Endothelial cell of umbilical vein (primary cell): ENCODE data around the gene CHD9. TPM values are rescaled to one million over a fixed set of nuclear protein-coding genes. Genes with fewer than 3 reads are reported as not detected.
A peak's percentile ranks its signal among the peaks of the same experiment; 100 is the strongest.

ENCODE experiments used
- BruUV-seq: library from RNA; stranded (reverse); fragments of 400-500 nt; replicated peaks from 2 replicates; lab custom pipeline; 2021; lab: Mats Ljungman, UMichigan
- CTCF ChIA-PET: fragments of 300-600, 350-600 bp; sonication (Branson Sonifier 250); formaldehyde crosslinking; loops from one replicate; lab custom pipeline; 2021; ENCODE audit warnings: antibody characterized with exemption, inconsistent platforms; lab: Charles Lee
- POLR2A ChIA-PET: fragments of 300-600, 350-600 bp; sonication (Branson Sonifier 250); formaldehyde crosslinking; loops from one replicate; lab custom pipeline; 2021; ENCODE audit warnings: antibody characterized with exemption, inconsistent platforms; lab: Charles Lee
- DNase-seq: peaks from one replicate; pipeline ENCODE4 v3.0.0-alpha.2; 2011; ENCODE audit warnings: low read depth, low spot score
- FAIRE-seq: peaks from 2 replicates; lab custom pipeline; 2011; peaks lifted over from hg19 to GRCh38; lab: Jason Lieb, UNC
- H2AFZ ChIP-seq: 2 replicates; pipeline ENCODE4 v1.6.0; 2012; ENCODE audit warnings: low read depth, low read length, control low read depth, inconsistent platforms
- H3K27ac ChIP-seq: 2 replicates; pipeline ENCODE4 v1.5.1; 2011; ENCODE audit warnings: low read depth, mild to moderate bottlenecking, control low read depth, low read length, moderate library complexity; ENCODE audit not compliant: insufficient read depth
- H3K27me3 ChIP-seq, 2 experiments: 2 replicates each; pipeline versions ENCODE4 v1.6.0 to v1.6.1; 2011; ENCODE audit warnings: low read length in 2 of 2, mixed read lengths in 1 of 2; ENCODE audit not compliant: control insufficient read depth in 2 of 2, insufficient read depth in 2 of 2
- H3K36me3 ChIP-seq, 2 experiments: 2 replicates in 1 of 2; 3 replicates in 1 of 2; pipeline ENCODE4 v1.5.1; 2011; ENCODE audit warnings: low read length in 2 of 2, mild to moderate bottlenecking in 1 of 2, moderate library complexity in 1 of 2; ENCODE audit not compliant: control insufficient read depth in 2 of 2, insufficient read depth in 2 of 2; ENCODE audit errors: extremely low read depth in 1 of 2
- H3K4me1 ChIP-seq: 3 replicates; pipeline ENCODE4 v1.5.1; 2011; ENCODE audit warnings: mild to moderate bottlenecking, low read length; ENCODE audit not compliant: control insufficient read depth, insufficient read depth; ENCODE audit errors: extremely low read depth
- H3K4me2 ChIP-seq: 2 replicates; pipeline ENCODE4 v1.6.1; 2011; ENCODE audit warnings: low read length, control low read depth, mixed read lengths; ENCODE audit not compliant: insufficient read depth
- H3K4me3 ChIP-seq, 3 experiments: fragments of 200-600 bp in 1 of 3; sonication (generic), shearing (Covaris generic) in 1 of 3; replicated peaks in 1 of 3; 2 replicates each; pipeline ENCODE4 v1.5.1; 2011 to 2016; ENCODE audit warnings: control low read depth in 3 of 3, low read length in 3 of 3, mild to moderate bottlenecking in 2 of 3, inconsistent platforms in 1 of 3, low read depth in 1 of 3, moderate library complexity in 1 of 3; ENCODE audit not compliant: insufficient read depth in 1 of 3
- H3K79me2 ChIP-seq: 2 replicates; pipeline ENCODE4 v1.6.0; 2012; ENCODE audit warnings: low read length, inconsistent platforms; ENCODE audit not compliant: control insufficient read depth, insufficient read depth
- H3K9ac ChIP-seq: replicated peaks from 2 replicates; pipeline ENCODE3; 2011; ENCODE audit warnings: low read length, control low read depth; ENCODE audit not compliant: insufficient read depth; ENCODE audit errors: extremely low read depth
- H3K9me1 ChIP-seq: replicated peaks from 3 replicates; pipeline ENCODE4 v1.6.0; 2011; ENCODE audit warnings: mild to moderate bottlenecking, low read length; ENCODE audit not compliant: control insufficient read depth, insufficient read depth; ENCODE audit errors: extremely low read depth
- H3K9me3 ChIP-seq: replicated peaks from 2 replicates; pipeline ENCODE4 v1.5.1; 2012; ENCODE audit warnings: low read length, inconsistent platforms; ENCODE audit not compliant: control insufficient read depth, insufficient read depth
- H4K20me1 ChIP-seq: replicated peaks from 2 replicates; pipeline ENCODE3; 2011; ENCODE audit warnings: mild to moderate bottlenecking, low read length; ENCODE audit not compliant: control insufficient read depth, insufficient read depth; ENCODE audit errors: extremely low read depth
- CTCF ChIP-seq, 2 donors: IDR thresholded peaks; 1 replicate in 1 of 2; 2 replicates in 1 of 2; pipeline ENCODE4 v1.5.1; 2011; ENCODE audit warnings: low read length in 2 of 2, mild to moderate bottlenecking in 2 of 2, moderate library complexity in 2 of 2, control low read depth in 1 of 2, inconsistent platforms in 1 of 2, low read depth in 1 of 2; ENCODE audit not compliant: insufficient read depth in 1 of 2; ENCODE audit errors: extremely low read depth in 1 of 2
- EZH2 ChIP-seq: IDR thresholded peaks from 2 replicates; pipeline ENCODE4 v1.6.1; 2012; ENCODE audit warnings: borderline replicate concordance, low read depth, mild to moderate bottlenecking, moderate library complexity, low read length, inconsistent platforms; ENCODE audit not compliant: severe bottlenecking
- FOS ChIP-seq: IDR thresholded peaks from 2 replicates; pipeline ENCODE4 v1.6.1; 2011; ENCODE audit warnings: mild to moderate bottlenecking, low read length, moderate library complexity, borderline replicate concordance; ENCODE audit not compliant: insufficient read depth
- GATA2 ChIP-seq: IDR thresholded peaks from 2 replicates; pipeline ENCODE4 v1.7.0; 2011; ENCODE audit warnings: low read depth, mild to moderate bottlenecking, moderate library complexity, mixed read lengths, low read length; ENCODE audit not compliant: insufficient read length, insufficient read depth
- JUN ChIP-seq: IDR thresholded peaks from 2 replicates; pipeline ENCODE4 v1.6.1; 2011; ENCODE audit warnings: borderline replicate concordance, low read depth; ENCODE audit not compliant: insufficient read length, insufficient read depth
- MAX ChIP-seq: IDR thresholded peaks from 2 replicates; pipeline ENCODE4 v1.6.1; 2011; ENCODE audit not compliant: insufficient read depth, insufficient read length
- MYC ChIP-seq: IDR thresholded peaks from one replicate; pipeline ENCODE4 v1.6.1; 2011; ENCODE audit warnings: mild to moderate bottlenecking, low read depth, low read length
- POLR2A ChIP-seq: IDR thresholded peaks from 2 replicates; pipeline ENCODE4 v1.6.1; 2012; ENCODE audit warnings: low read depth, mild to moderate bottlenecking, control low read depth, low read length
- POLR2AphosphoS5 ChIP-seq: IDR thresholded peaks from 2 replicates; pipeline ENCODE4 v1.6.1; 2012; ENCODE audit warnings: low read depth, mild to moderate bottlenecking, control low read depth, low read length, moderate library complexity; ENCODE audit not compliant: insufficient read depth
- dilution Hi-C: fragments of 300-500 bp; cut with MboI; formaldehyde crosslinking; loops from one replicate; pipeline ENCODE4 v1.15.0; 2019; ENCODE audit warnings: low sequenced_read_pairs; ENCODE audit not compliant: extremely low pct_ligation_motif_present
- intact Hi-C: fragments of 100-400 bp; cut with micrococcal nuclease; formaldehyde crosslinking; loops from one replicate; pipeline ENCODE4 v1.10.0; 2022
- polyA plus RNA-seq, 4 experiments: library from polyadenylated mRNA; depleted of rRNA in 3 of 4; stranded (reverse) in 3 of 4; unstranded in 1 of 4; fragments of >200 nt; gene quantifications; 2 replicates each; pipeline versions ENCODE4 v1.2.1 to v1.2.3, GENCODE V29; 2011 to 2012; ENCODE audit warnings: missing spikeins in 1 of 4
- total RNA-seq: library from RNA; stranded (reverse); gene quantifications from 2 replicates; pipeline ENCODE4 v1.2.3, GENCODE V29; 2021

The CHD9 gene
- total and polyA plus RNA-seq, 2 donors (not counting 3 experiments of a cell fraction or from before 2014, with no cell fraction given), result 9.9 to 59.2 TPM

GRCh38 chr16:53219795-53220454 lies 165.1 kb downstream of the CHD9 start:
- BruUV-seq, result TSS peak; percentile 68
- Histone ChIP-seq H3K9me1 (peaks cover 2% of the 10 kb centered on the region), H3K9ac (peak overlapping the region; percentile 69), H3K4me2 (peak overlapping the region; percentile 98), H3K4me1 (peaks cover 37% of the 10 kb centered on the region), H3K9me3 (no peaks in the 10 kb centered on the region), H3K27me3 (no peaks in the 10 kb centered on the region), H3K36me3 (peaks cover 2 to 4% of the 10 kb centered on the region in 2 experiments), H3K4me3 (peak overlapping the region in 1 of 3 experiments; percentile 49), H3K79me2 (peaks cover 67% of the 10 kb centered on the region), H4K20me1 (peaks cover 2% of the 10 kb centered on the region), H3K27ac (peak overlapping the region; percentile 91), H2AFZ (no peak overlapping the region)
- FAIRE-seq, result peak; percentile 26
- dilution Hi-C loops, result no loop called here
- DNase-seq, result peak; percentile 91
- TF ChIP-seq JUN, result peak; percentile 69
- TF ChIP-seq FOS, result peak; percentile 83
- TF ChIP-seq POLR2AphosphoS5, result peak; percentile 39
- TF ChIP-seq MYC, result no peak
- TF ChIP-seq EZH2, result no peak
- no peak for TF ChIP-seq MAX
- TF ChIP-seq POLR2A, result no peak
- TF ChIP-seq GATA2, result no peak
- no peak for TF ChIP-seq CTCF (IDR thresholded peaks at IDR 0.05; ENCODE audit: extremely low read depth in 1 of 2, insufficient read depth in 1 of 2, low read depth in 1 of 2, low read length in 2 of 2)
- intact Hi-C loops, result loop anchor here (1.0 kb wide), 3 partner anchors 12 to 165 kb away; no protein-coding TSS in a partner anchor
- CTCF ChIA-PET, result interaction anchor here (0.9 to 3.9 kb wide), 23 partner anchors 12 to 1028 kb away, joined by 3 to 61 read pairs (median 4); partner anchors contain the start of genes CHD9 and CHD9NB
- POLR2A ChIA-PET, result interaction anchor here (0.5 to 1.7 kb wide), 3 partner anchors 9 to 13 kb away, joined by 3 to 5 read pairs (median 4); no protein-coding TSS in a partner anchor
